Bronchial epithelial cell (primary cell): Measurements from ENCODE around the gene PTPRN2. TPM values are rescaled to one million over a fixed set of nuclear protein-coding genes. Genes with fewer than 3 reads are reported as not detected.

Experiments used
- DNase-seq: peaks from one replicate; pipeline ENCODE4 v3.0.0-alpha.2; 2010; ENCODE audit warnings: low read depth
- FAIRE-seq: peaks from 2 replicates; lab custom pipeline; 2011; peaks lifted over from hg19 to GRCh38; lab: Jason Lieb, UNC
- H3K27me3 ChIP-seq: 2 replicates; pipeline ENCODE4 v1.5.1; 2011; ENCODE audit warnings: low read length; ENCODE audit not compliant: control insufficient read depth, insufficient read depth
- H3K36me3 ChIP-seq: 2 replicates; pipeline ENCODE4 v1.5.1; 2011; ENCODE audit warnings: low read length; ENCODE audit not compliant: control insufficient read depth, insufficient read depth
- H3K4me3 ChIP-seq: 2 replicates; pipeline ENCODE4 v1.5.1; 2011; ENCODE audit warnings: mild to moderate bottlenecking, low read depth, low read length, control low read depth
- CTCF ChIP-seq: IDR thresholded peaks from 2 replicates; pipeline ENCODE4 v1.5.1; 2011; ENCODE audit warnings: mild to moderate bottlenecking, moderate library complexity, low read length, control low read depth, inconsistent platforms; ENCODE audit not compliant: insufficient read depth, severe bottlenecking
- total RNA-seq: library from RNA; depleted of rRNA; stranded (reverse); fragments of >200 nt; gene quantifications from 2 replicates; pipeline ENCODE4 v1.2.1, GENCODE V29; 2014

The PTPRN2 gene
- total RNA-seq, 1 donor from 2014 or later, result 1.1 TPM

DNA sequence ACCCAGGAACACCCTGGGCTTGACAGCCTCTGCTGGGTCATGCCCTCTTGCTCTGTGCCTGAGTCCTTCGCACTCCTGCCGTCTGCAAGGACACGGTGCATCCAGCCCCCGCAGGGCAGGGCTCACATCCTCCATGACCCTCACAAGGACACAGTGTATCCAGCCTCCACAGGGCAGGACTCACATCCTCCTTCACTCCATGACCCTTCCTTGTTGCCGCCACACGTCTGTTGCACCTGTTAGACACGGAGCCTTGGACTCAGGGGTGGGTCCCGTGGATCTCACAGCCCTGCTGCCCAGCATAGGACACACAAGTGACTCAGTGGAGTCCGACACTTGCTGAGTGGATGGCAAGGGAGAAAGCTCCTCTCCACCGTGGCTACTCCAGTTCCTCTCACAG is 750.1 kb downstream of the PTPRN2 start:
- H3K36me3 ChIP-seq, result no peaks in the 10 kb centered on the region
- FAIRE-seq, result no peak
- H3K27me3 ChIP-seq, result no peaks in the 10 kb centered on the region
- no peak overlapping the region for H3K4me3 ChIP-seq
- DNase-seq, result no peak
- TF ChIP-seq CTCF, result no peak

- Histone ChIP-seq H3K4me3 (no peak overlapping the region), H3K36me3 (no peaks in the 10 kb centered on the region), H3K27me3 (no peaks in the 10 kb centered on the region)
- DNase-seq (no peak), FAIRE-seq (peak; percentile 82)
- no peak for TF ChIP-seq CTCF
Observed at GRCh38 chr7:157837047-157837446, 750.6 kb downstream of the PTPRN2 start.

GRCh38 chr7:157834501-157835163 is 753.0 kb downstream of the PTPRN2 start:
- no peaks in the 10 kb centered on the region for H3K27me3 ChIP-seq
- TF ChIP-seq CTCF, result no peak
- no peak for DNase-seq

DNA sequence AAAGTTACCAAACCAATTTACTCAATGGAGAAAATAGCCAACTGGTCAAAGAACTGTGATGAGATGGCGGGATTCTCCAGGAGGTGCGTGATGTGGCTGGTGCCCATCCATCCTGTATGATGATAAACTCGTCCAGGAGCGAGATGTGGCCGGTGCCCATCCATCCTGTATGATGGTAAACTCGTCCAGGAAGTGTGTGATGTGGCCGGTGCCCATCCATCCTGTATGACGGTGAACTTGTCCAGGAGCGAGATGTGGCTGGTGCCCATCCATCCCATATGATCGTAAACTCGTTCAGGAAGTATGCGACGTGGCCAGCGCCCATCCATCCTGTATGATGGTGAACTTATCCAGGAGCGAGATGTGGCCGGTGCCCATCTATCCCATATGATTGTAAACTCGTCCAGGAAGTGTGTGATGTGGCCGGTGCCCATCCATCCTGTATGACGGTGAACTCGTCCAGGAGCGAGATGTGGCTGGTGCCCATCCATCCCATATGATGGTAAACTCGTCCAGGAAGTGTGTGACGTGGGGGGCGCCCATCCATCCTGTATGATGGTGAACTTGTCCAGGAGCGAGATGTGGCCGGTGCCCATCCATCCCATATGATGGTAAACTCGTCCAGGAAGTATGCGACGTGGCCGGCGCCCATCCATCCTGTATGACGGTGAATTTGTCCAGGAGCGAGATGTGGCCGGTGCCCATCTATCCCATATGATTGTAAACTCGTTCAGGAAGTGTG is 754.6 kb downstream of the PTPRN2 start:
- no peaks in the 10 kb centered on the region for H3K36me3 ChIP-seq
- FAIRE-seq, result peak; percentile 85
- H3K27me3 ChIP-seq, result no peaks in the 10 kb centered on the region
- no peak for TF ChIP-seq CTCF
- DNase-seq, result no peak
- no peak overlapping the region for H3K4me3 ChIP-seq

More at GRCh38 chr7:157834501-157835163, 753.0 kb downstream of the PTPRN2 start:
- no peaks in the 10 kb centered on the region for H3K36me3 ChIP-seq
- no peak overlapping the region for H3K4me3 ChIP-seq
- no peak for FAIRE-seq

- TF ChIP-seq CTCF, result no peak
- no peak for DNase-seq
- H3K36me3 ChIP-seq, result no peaks in the 10 kb centered on the region
- no peak for FAIRE-seq
- H3K27me3 ChIP-seq, result no peaks in the 10 kb centered on the region
- no peak overlapping the region for H3K4me3 ChIP-seq
Observed at GRCh38 chr7:157832421-157832820, 755.2 kb downstream of the PTPRN2 start.
